Measurements from ENCODE around the gene SNAPIN.

Gene SNAPIN

GRCh38 chr1:153630384-153630783, 28.1 kb upstream of the SNAPIN start:
- no peak for DNase-seq (ENCODE audit: extremely low read depth, low read depth)
- TF ChIP-seq, protein P1, sequence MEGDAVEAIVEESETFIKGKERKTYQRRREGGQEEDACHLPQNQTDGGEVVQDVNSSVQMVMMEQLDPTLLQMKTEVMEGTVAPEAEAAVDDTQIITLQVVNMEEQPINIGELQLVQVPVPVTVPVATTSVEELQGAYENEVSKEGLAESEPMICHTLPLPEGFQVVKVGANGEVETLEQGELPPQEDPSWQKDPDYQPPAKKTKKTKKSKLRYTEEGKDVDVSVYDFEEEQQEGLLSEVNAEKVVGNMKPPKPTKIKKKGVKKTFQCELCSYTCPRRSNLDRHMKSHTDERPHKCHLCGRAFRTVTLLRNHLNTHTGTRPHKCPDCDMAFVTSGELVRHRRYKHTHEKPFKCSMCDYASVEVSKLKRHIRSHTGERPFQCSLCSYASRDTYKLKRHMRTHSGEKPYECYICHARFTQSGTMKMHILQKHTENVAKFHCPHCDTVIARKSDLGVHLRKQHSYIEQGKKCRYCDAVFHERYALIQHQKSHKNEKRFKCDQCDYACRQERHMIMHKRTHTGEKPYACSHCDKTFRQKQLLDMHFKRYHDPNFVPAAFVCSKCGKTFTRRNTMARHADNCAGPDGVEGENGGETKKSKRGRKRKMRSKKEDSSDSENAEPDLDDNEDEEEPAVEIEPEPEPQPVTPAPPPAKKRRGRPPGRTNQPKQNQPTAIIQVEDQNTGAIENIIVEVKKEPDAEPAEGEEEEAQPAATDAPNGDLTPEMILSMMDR (IDR thresholded peaks at IDR 0.05; ENCODE audit: low read depth, low read length, missing control alignments), result no peak
- no peak overlapping the region for H3K4me3 ChIP-seq (replicated peaks; ENCODE audit: low read depth, low read length)

DNA sequence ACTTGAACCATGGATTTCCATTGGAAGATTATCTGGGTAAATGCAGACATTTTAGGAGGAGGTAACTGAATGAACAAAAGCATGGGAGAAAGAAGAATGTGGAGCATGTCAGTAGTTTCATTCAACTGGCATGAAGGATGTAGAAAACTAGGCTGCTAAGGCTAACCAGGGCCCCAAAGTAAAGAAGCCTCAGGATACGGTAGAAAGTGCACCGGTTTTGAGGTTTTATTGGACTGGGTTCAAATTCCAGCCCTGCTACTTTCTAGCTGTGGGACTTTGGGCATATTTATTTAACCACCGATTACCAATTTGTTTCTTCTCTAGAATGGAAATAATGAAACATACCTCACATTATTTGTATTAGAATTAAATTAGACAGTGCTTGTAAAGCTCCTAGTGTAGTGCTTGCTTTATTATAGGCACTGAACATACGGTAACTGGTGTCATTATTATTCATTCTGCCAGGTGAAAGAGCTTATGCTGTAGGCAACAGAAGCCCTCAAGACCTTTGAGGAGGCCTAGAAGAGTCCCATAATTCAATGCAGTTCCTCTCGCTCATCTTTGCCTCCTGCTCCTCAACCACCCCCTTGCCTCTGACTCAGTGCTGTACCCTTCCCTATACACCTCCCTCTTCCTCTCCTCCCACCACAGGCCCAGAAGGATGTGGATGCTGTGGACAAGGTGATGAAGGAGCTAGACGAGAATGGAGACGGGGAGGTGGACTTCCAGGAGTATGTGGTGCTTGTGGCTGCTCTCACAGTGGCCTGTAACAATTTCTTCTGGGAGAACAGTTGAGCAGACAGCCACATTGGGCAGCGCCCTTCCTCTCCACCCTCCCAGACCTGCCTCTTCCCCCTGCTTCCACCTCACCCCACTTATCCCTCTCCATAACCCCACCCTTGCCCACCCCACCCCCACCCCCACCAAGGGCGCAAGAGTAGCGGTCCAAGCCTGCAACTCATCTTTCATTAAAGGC, 27.2 kb upstream of the SNAPIN start:
- TF ChIP-seq, protein P1 (IDR thresholded peaks at IDR 0.05; ENCODE audit: low read depth, low read length, missing control alignments), result no peak
- no peak for DNase-seq (ENCODE audit: extremely low read depth, low read depth)
- no peak overlapping the region for H3K4me3 ChIP-seq (replicated peaks; ENCODE audit: low read depth, low read length)

DNA sequence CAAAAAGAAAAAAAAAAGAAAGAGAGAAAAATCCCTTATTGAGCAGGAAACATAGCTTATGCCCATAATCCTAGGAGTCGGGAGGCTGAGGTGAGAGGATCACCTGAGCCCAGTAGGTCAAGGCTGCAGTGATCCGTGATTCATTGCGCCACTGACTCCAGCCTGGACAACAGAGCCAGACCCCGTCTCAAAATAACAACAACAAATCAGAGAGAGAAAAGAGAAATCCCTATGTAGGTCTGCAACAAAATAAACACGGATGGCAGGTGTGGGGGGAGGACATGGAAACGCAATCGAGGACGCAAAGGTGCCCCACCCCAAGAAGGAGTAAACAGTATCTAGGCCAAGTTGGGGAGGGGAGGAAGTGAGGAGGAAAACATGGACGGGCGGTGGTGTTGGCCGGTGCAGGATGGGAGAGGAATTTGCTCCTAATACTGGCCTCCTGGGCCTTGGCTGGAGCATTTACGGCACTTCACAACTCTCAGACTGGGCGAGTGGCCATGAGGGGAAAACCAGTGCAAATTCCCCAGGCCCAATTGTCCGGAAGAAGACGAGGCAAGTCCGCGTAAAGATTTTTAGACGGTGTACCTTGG, 25.2 kb upstream of the SNAPIN start:
- H3K4me3 ChIP-seq (replicated peaks; ENCODE audit: low read depth, low read length), result peak overlapping the region; percentile 94
- DNase-seq (ENCODE audit: extremely low read depth, low read depth), result no peak

GRCh38 chr1:153633754-153634665, 24.5 kb upstream of the SNAPIN start, which contains the start of gene CHTOP:
Gene CHTOP, plus strand, starts transcription at chr1:153634066. Its CDS starts 2,523 bp downstream, at chr1:153636589.
- TF ChIP-seq, protein P1 (IDR thresholded peaks at IDR 0.05; ENCODE audit: low read depth, low read length, missing control alignments), result no peak

More for the DNA sequence above, 25.2 kb upstream of the SNAPIN start:
- TF ChIP-seq, protein P1 (IDR thresholded peaks at IDR 0.05; ENCODE audit: low read depth, low read length, missing control alignments), result no peak

DNA sequence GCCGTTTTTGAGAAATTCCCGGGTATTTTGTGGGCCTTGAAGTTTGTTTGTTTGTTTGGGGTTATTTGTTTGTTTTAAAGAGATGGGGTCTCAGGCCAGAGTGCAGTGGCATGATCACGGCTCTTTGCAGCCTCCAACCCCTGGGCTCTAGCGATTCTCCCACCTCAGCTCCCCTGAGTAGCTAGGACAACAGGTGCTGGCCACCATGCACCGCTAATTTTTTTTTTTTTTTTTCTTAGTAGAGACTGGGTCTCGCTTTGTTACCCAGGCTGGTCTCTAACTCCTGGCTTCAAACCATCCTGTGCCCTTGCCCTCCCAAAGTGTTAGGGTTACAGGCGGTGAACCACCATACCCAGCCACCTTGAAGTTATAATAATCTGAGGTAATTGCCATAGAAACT, 22.6 kb upstream of the SNAPIN start:
- DNase-seq (ENCODE audit: extremely low read depth, low read depth), result no peak
- TF ChIP-seq, protein P1 (IDR thresholded peaks at IDR 0.05; ENCODE audit: low read depth, low read length, missing control alignments), result no peak
- peak overlapping the region; percentile 94 for H3K4me3 ChIP-seq (replicated peaks; ENCODE audit: low read depth, low read length)

More at GRCh38 chr1:153633754-153634665, 24.5 kb upstream of the SNAPIN start, which contains the start of gene CHTOP:
- H3K4me3 ChIP-seq (replicated peaks; ENCODE audit: low read depth, low read length), result peak within 1 kb of the TSS; percentile 94
- peak; percentile 98 for DNase-seq (ENCODE audit: extremely low read depth, low read depth)

DNA sequence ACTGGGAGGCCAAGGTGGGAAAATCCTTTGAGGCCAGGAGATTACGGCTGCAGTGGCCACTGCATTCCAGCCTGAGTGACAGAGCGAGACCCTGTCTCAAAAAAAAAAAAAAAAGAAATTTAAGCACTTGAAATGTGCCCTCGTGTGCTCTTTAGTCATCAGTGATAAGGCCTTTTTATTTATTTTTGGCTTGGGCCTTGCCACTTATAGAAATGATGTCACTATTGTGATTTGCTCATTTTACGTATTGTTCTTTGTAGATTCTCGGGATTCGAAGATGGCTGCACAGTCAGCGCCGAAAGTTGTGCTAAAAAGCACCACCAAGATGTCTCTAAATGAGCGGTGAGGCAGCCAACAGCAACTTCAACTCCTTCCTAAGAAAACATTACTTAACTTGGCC, 22.2 kb upstream of the SNAPIN start:
- DNase-seq (ENCODE audit: extremely low read depth, low read depth), result no peak
- no peak overlapping the region for H3K4me3 ChIP-seq (replicated peaks; ENCODE audit: low read depth, low read length)

More for the DNA sequence above, 22.2 kb upstream of the SNAPIN start:
- TF ChIP-seq, protein P1 (IDR thresholded peaks at IDR 0.05; ENCODE audit: low read depth, low read length, missing control alignments), result no peak
